Activated T-cell treated with anti-CD3 and anti-CD28 coated beads for 48 hours (primary cell): Measurements from ENCODE around the gene SAP30.

Experiments
- DNase-seq: peaks from one replicate; pipeline ENCODE4 v3.0.0-alpha.2; 2020; ENCODE audit warnings: low read depth

Gene SAP30

GRCh38 chr4:173367285-173367684 is 3.5 kb upstream of the SAP30 start:
- DNase-seq: no peak

GRCh38 chr4:173367946-173368345 is 2.8 kb upstream of the SAP30 start:
- no peak for DNase-seq

DNA sequence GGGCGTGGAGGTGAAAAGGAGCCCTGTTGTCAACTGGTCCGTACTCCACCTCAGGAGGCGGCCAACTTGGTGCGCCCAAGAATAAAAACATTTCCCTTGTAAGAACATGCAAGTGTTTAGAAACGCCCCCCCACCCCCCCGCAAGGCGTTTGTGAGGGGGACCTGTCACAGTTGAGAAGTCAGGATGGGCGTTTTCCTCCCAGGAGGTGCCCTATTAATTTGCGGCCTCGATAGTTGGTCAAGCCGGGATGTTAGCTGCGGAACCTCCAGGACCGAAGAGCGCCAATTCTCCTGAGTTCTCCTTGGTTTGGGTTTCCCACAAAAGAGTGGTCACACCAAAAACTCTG is 651 bp upstream of the SAP30 start:
- peak; percentile 42 for DNase-seq

DNA sequence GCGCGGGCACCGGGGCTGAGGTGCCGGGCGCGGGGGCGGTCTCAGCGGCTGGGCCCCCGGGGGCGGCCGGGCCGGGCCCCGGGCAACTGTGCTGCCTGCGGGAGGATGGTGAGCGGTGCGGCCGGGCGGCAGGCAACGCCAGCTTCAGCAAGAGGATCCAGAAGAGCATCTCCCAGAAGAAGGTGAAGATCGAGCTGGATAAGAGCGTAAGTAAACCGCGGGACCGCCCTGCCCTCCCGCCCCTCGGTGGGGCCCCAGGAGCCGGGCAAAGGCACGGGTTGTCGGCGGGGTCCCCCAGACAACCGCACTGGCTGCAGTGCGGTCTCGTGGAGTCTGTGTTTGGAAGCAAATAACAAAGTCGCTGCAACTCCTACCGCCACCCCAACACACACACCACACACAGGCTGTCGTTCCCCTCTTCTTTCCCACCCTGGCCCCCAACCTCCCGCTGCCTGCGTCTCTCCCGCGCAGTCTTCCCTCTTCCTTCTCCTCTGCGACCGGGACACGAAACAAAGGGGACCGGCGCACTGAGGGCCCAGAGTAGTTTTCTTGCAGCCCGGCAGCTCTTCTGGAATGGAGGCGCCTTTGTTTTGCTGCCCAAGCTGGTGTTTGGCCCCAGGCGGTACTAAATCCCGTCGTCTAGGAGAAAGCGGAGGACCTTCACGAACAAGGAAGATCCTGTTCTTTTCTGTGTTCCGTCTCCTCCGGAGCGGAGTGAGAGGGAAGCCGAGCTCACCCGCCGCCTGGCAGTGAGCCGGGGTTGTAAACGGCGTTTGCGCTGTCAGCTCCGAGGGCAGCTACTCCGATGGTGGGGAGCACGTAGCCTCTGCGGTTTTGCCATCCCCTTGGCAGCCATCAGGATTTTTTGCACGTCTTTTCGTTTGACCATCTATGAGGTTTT is 788 bp downstream of the SAP30 start:
- DNase-seq: peak; percentile 26

GRCh38 chr4:173374588-173374987 is 3.8 kb downstream of the SAP30 start:
- no peak for DNase-seq

DNA sequence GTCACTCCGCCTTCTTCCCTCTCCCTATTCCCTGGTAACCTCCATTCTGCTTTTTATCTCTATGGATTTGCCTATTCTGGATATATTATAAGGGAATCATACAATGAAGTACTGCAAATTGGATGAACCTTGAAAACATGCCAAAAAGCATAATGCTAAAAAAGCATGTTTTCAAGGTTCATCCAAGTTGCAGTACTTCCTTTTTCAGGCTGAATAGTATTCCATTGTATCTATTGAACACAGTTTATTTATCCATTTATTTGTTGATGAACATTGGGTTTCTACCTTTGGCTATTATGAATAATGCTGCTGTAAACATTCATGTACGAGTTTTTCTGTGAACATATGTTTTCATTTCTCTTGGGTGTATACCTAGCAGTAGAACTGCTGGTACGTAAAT is 9.2 kb downstream of the SAP30 start:
- no peak for DNase-seq

GRCh38 chr4:173380987-173381386 is 10.2 kb downstream of the SAP30 start:
- DNase-seq: no peak

DNA sequence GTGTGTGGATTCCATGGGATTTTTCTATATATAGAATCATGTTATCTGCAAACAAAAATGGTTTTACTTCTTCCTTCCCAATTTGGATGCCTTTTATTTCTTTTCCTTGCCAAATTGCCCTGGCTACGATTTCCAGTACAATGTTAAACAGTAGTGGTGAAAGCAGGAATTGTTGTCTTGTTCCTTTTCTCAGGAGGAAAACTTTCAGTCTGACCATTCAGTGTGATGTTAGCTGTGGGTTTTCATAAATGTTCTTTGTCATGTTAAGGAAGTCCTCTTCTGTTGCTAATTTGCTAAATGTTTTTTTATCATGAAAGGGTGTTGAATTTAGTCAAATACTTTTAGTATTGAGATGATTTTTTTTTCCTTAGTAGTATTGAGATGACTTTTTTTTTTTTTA is 10.9 kb downstream of the SAP30 start:
- DNase-seq: no peak

GRCh38 chr4:173382349-173382748 is 11.6 kb downstream of the SAP30 start:
- no peak for DNase-seq

DNA sequence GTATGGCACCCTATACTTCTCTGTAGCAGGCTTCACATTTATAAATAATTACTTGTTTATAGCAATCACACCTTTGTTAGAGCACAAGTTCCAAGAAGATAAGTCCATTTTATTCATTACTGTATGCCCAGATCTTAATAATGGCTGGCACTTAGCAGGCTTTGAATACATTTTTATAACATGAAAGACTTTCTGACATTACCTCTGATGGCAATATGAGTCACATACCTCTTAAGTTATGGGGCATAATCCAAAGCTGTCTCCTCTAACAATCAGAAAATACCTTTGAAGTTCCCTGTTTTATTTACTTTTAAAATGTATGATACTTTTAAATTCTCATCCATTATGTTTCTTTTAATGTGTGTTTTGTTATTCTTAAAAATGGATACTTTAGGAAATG is 16.0 kb downstream of the SAP30 start:
- DNase-seq: no peak

GRCh38 chr4:173391701-173392100 is 20.9 kb downstream of the SAP30 start:
- DNase-seq: no peak

DNA sequence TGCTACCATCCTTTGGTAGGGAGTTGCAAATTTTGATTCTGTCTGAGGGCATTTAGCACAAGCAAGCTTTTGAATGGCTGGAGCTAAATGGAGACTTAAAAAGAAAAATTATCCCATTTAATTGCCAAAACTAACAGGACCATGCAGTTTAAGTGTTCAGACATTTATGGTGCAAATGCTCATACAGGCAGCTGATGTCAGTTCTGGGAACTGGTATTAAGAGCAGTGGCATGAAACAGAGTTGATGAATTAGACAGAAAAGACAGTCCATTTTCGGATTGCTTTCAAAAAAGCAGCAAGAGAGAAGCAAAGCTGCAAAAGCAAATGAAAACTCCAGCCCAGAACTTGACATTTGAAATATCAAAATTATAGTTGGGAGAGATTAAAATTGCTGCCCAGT is 26.9 kb downstream of the SAP30 start:
- DNase-seq: no peak

GRCh38 chr4:173398220-173398619 is 27.5 kb downstream of the SAP30 start:
- DNase-seq: no peak

- DNase-seq: no peak
Measured at GRCh38 chr4:173398779-173399415, 28.1 kb downstream of the SAP30 start, which contains the start of gene SCRG1. TSS of gene SCRG1 (minus strand) at chr4:173399116. CDS start at chr4:173391414, 7,702 bp downstream.

GRCh38 chr4:173401063-173401462 is 30.3 kb downstream of the SAP30 start:
- no peak for DNase-seq

GRCh38 chr4:173403051-173403450 is 32.3 kb downstream of the SAP30 start:
- no peak for DNase-seq

DNA sequence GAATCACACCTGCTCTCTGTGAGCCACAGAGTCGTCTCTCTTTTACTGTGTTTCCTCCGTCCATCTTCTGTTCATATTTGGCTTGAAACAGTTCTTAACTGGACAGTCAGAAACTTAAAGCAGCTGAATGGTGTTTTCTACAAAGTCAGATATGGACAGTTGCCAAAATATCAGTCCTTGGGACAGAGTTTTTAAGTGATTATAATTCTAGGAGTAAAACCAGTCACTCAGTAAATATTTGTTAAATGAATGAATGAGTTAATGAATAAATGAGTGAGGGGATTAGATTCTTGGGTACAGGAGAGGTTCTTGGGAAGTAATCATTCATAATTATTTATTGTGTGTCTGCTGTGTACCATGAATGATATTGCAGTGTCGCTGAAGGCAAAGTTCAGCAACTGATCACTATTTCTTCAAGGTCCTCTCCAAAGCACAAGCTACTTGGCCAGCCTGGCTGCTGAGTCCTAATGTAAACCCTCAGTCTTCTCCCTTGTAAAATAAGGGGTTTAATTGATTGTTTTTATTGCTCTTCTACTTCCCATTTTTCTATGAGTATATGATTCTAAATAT is 33.6 kb downstream of the SAP30 start:
- DNase-seq: no peak

GRCh38 chr4:173405840-173406606 is 35.3 kb downstream of the SAP30 start:
- DNase-seq: no peak

DNA sequence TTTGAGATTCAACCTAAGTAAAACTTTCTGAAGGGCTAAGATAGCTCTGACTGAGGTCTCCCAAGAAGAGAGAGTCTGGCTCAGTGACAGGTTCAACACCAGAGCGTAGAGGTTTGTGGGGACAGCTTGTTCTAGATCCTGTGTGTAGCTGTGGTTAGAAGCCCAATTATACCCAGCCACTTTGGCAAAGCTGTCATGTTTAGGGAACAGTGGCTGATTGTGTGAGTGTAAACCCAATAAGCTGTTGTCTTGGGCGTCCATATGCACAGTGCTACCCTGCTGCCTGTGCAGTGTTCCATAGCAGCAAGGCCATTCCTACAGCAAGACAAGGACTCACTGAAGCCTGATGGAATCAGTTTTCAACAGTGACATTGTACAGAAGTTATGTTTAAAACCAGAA is 39.3 kb downstream of the SAP30 start:
- no peak for DNase-seq

DNA sequence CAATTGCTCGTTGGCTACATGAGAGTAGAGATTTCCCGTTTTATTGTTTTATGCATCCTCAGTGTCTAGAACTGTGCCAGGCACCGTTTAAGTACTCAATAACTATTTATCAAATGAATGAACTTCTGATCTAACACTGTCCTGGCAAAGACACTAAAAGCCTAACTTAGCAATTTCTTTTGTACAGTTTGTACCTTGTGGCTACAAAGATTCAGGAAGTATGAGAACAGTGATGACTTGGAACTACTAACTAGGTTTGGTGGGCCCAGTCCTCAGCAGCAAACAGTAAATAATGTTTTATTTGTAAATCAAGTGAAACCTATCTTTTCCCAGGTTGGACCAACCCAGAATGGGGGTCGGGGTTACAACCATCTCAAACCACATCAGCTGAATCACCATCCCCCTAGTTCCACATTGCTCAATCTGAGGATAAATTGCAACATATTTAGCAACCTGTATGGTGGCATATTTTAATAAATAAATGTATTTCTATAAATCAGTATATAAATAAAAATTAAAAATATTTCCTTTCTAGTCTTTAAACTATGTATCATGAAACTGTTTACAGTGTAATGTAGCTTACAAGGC is 40.4 kb downstream of the SAP30 start:
- DNase-seq: no peak

DNA sequence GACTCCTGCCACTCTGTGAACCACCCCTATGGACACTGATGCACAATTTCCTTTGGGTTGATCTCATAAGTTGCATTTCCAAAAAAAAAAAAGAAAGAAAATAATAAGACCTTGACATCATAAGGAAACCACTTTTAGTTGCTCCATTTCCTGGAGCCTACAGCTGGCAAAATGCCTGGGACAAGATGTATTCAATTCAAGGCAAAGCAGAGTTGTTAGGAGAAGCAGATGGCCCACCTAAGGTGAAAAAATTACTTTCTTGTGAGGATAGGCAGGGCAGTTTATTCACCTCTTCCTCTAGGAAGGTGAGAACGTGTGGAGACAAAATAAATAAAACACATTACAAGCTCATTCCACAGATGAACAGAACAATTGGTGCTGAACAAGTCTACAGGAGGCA is 42.3 kb downstream of the SAP30 start:
- no peak for DNase-seq

GRCh38 chr4:173414456-173414855 is 43.7 kb downstream of the SAP30 start:
- no peak for DNase-seq
